Kidney (tissue), 14 donors: ENCODE data around the gene RTN4IP1. TPM values are rescaled to one million over a fixed set of nuclear protein-coding genes. Genes with fewer than 3 reads are reported as not detected.
A peak's percentile ranks its signal among the peaks of the same experiment; 100 is the strongest.

Experiments
- DNase-seq, 5 donors: peaks; one replicate each; pipeline ENCODE4 v3.0.0-alpha.2; 2013 to 2020
- FAIRE-seq: peaks from 2 replicates; lab custom pipeline; 2012; peaks lifted over from hg19 to GRCh38; lab: Jason Lieb, UNC
- H3K27ac ChIP-seq, 2 donors: one replicate each; pipeline ENCODE4 v1.7.0; 2013; ENCODE audit warnings: low read depth in 2 of 2, low read length in 2 of 2, inconsistent platforms in 1 of 2
- H3K27me3 ChIP-seq: one replicate; pipeline ENCODE4 v1.7.1; 2013; ENCODE audit warnings: low read length, inconsistent platforms; ENCODE audit not compliant: control insufficient read depth, insufficient read depth
- H3K36me3 ChIP-seq, 3 donors: one replicate each; pipeline versions ENCODE4 v1.7.0 to v1.7.1; 2013; ENCODE audit warnings: low read length in 3 of 3, control low read depth in 1 of 3, inconsistent platforms in 1 of 3; ENCODE audit not compliant: insufficient read depth in 3 of 3, control insufficient read depth in 2 of 3
- H3K4me1 ChIP-seq, 3 donors: one replicate each; pipeline versions ENCODE4 v1.7.0 to v1.7.1; 2013; ENCODE audit warnings: low read length in 3 of 3, inconsistent platforms in 1 of 3, low read depth in 1 of 3; ENCODE audit not compliant: control insufficient read depth in 2 of 3, insufficient read depth in 2 of 3
- H3K4me3 ChIP-seq, 3 donors: one replicate each; pipeline versions ENCODE4 v1.7.0 to v1.8.1; 2013; ENCODE audit warnings: low read length in 3 of 3, control low read depth in 1 of 3, inconsistent platforms in 1 of 3
- H3K9ac ChIP-seq, 3 donors: one replicate each; pipeline versions ENCODE4 v1.7.0 to v1.7.1; 2013; ENCODE audit warnings: low read length in 3 of 3, control low read depth in 1 of 3, inconsistent platforms in 1 of 3
- H3K9me3 ChIP-seq, 3 donors: one replicate each; pipeline versions ENCODE4 v1.7.0 to v1.7.1; 2013; ENCODE audit warnings: low read length in 3 of 3, control low read depth in 1 of 3, inconsistent platforms in 1 of 3; ENCODE audit not compliant: control insufficient read depth in 2 of 3, insufficient read depth in 1 of 3
- intact Hi-C: fragments of 100-400 bp; cut with DNase I; formaldehyde crosslinking; loops from one replicate; pipeline ENCODE4 v1.11.1; 2022
- polyA plus RNA-seq: library from polyadenylated mRNA; stranded (reverse); fragments of 350-450 nt; fragmentation: Illumina TruSeq; extraction: RNeasy Lipid Tissue Mini Kit (QIAGEN cat#74804); gene quantifications from one replicate; pipeline ENCODE4 v1.2.3, GENCODE V29; 2014; ENCODE audit warnings: low read depth, low replicate concordance; ENCODE audit not compliant: insufficient read depth
- total RNA-seq: library from RNA; stranded (reverse); fragmentation: NEBNext Ultra II Directional; extraction: Animal tissue kit (Norgen Biotek cat#: 25700); gene quantifications from one replicate; pipeline ENCODE4 v1.2.1, GENCODE V29; 2021
- TF ChIP-seq, protein P1 (sequence below): IDR thresholded peaks from 3 replicates; pipeline ENCODE4 v1.5.1; 2012; ENCODE audit warnings: mild to moderate bottlenecking, moderate library complexity, borderline replicate concordance; ENCODE audit not compliant: insufficient read depth; ENCODE audit errors: extremely low read depth
- donor health status: control.
- donor health status: control.
- donor health status: control.
- donor health status: control.
- donor health status: control.
- donor health status: DM: yes; HTN: yes; CAD: no.
- donor health status: Normal renal cell carcinoma (clear cell type).

Gene RTN4IP1
- total and polyA plus RNA-seq, 2 donors from 2014 or later: 8.9 to 19.3 TPM

DNA sequence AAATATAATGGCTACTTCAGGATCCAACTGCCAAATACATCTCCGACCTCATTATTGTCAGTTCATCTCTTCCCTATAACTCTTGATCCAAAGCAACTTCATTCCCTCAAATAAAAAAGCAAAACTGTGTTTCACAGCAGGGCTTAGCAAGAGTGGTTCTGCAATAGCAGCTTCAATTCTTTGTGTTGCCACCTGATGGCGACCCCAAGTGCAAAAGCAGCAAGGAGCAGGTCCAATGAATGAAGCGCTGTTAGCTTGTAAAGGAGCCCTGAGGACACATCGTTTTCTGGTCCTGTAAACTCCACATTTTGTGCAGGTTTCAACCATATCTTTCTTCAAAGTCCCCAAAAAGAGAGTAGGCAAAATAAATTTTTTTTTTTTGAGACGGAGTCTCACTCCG, 19.6 kb downstream of the RTN4IP1 start:
- DNase-seq: peak in 4 of 5 donors; percentile 55 to 72 (median 57)
- no peaks in the 10 kb centered on the region for H3K36me3 ChIP-seq
- H3K4me3 ChIP-seq: no peak overlapping the region
- TF ChIP-seq, protein P1, sequence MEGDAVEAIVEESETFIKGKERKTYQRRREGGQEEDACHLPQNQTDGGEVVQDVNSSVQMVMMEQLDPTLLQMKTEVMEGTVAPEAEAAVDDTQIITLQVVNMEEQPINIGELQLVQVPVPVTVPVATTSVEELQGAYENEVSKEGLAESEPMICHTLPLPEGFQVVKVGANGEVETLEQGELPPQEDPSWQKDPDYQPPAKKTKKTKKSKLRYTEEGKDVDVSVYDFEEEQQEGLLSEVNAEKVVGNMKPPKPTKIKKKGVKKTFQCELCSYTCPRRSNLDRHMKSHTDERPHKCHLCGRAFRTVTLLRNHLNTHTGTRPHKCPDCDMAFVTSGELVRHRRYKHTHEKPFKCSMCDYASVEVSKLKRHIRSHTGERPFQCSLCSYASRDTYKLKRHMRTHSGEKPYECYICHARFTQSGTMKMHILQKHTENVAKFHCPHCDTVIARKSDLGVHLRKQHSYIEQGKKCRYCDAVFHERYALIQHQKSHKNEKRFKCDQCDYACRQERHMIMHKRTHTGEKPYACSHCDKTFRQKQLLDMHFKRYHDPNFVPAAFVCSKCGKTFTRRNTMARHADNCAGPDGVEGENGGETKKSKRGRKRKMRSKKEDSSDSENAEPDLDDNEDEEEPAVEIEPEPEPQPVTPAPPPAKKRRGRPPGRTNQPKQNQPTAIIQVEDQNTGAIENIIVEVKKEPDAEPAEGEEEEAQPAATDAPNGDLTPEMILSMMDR: peak; percentile 37
- no peaks in the 10 kb centered on the region for H3K27me3 ChIP-seq
- intact Hi-C loops: no loop called here
- no peak overlapping the region for H3K27ac ChIP-seq
- H3K9ac ChIP-seq: no peak overlapping the region
- H3K4me1 ChIP-seq: no peaks in the 10 kb centered on the region
- FAIRE-seq: no peak
- H3K9me3 ChIP-seq: no peaks in the 10 kb centered on the region

DNA sequence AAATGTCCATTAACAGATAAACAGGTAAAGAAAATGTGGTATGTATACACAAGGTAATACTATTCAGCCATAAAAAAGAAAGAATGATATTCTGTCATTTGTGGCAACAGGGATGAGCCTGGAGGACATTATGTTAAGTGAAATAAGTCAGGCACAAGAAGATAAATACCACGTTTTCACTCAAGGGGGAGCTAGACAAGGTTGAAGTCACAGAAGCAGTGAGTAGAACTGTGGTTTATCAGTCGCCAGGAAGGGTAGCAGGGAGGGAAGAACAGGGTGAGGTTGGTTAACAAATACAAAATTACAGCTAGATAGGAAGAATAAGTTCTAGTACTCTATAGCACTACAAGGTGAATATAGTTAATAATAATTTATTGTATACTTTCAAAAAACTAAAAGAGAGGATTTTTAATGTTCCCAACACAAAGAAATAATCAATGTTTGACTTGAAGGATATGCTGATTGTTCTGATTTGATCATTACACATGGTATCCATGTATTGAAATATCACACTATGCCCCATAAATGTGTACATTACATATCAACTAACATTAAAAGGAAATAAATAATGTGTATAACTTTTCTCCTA, 21.1 kb downstream of the RTN4IP1 start:
- peak; percentile 93 for FAIRE-seq
- Histone ChIP-seq H3K4me1 (no peaks in the 10 kb centered on the region), H3K27me3 (no peaks in the 10 kb centered on the region), H3K9ac (no peak overlapping the region), H3K4me3 (no peak overlapping the region), H3K36me3 (no peaks in the 10 kb centered on the region), H3K9me3 (no peaks in the 10 kb centered on the region), H3K27ac (no peak overlapping the region)
- peak in 3 of 5 donors; percentile 16 to 65 (median 59) for DNase-seq
- intact Hi-C loops: no loop called here
- TF ChIP-seq, protein P1: peak; percentile 57

DNA sequence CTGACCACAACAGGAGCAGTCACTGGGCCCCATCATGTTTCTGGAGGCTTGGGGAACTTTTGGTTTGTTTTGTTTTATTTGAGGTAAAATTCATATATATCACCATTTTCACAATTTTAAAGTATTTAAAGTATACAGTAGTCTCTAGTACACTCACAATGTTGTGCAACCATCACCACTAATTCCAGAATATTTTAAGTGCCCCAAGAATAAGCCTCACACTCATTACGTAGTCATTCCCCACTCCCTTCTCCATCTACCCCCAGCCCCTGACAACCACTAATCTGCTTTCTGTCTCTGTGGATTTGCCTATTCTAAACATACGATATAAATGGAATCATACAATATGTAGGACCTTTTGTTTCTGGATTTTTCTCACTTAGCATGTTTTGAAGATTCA, 29.0 kb downstream of the RTN4IP1 start:
- no peak for DNase-seq
- intact Hi-C loops: no loop called here
- Histone ChIP-seq H3K9ac (no peak overlapping the region), H3K4me1 (no peaks in the 10 kb centered on the region), H3K4me3 (no peak overlapping the region), H3K36me3 (no peaks in the 10 kb centered on the region), H3K27ac (no peak overlapping the region), H3K27me3 (no peaks in the 10 kb centered on the region), H3K9me3 (no peaks in the 10 kb centered on the region)
- FAIRE-seq: no peak
- TF ChIP-seq, protein P1: no peak

DNA sequence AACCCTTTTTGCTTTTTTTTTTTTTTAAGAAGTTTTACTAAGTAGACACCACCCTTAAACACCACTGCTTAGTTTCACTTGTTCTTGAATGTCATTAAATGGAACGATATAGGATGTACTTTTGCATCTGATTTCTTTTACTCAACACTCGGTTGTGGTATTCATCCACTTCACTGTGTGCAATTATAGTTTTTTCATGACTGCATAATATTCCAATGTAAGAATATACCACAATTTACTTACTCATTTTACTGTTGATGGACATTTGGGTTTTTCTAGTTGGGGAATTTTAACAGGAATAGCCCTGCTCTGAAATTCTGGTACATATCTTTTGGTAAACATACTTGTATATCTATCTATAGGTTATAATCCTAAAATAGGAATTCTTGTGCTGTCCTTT, 29.9 kb downstream of the RTN4IP1 start:
- FAIRE-seq: no peak
- TF ChIP-seq, protein P1: no peak
- no peaks in the 10 kb centered on the region for H3K36me3 ChIP-seq

More for the DNA sequence above, 29.9 kb downstream of the RTN4IP1 start:
- Histone ChIP-seq H3K4me3 (no peak overlapping the region), H3K9me3 (no peaks in the 10 kb centered on the region), H3K27ac (no peak overlapping the region), H3K27me3 (no peaks in the 10 kb centered on the region), H3K4me1 (no peaks in the 10 kb centered on the region), H3K9ac (no peak overlapping the region)
- no peak for DNase-seq
- intact Hi-C loops: no loop called here
